Endothelial cell of umbilical vein (primary cell): Measurements from ENCODE around the gene TUBB3. TPM values are rescaled to one million over a fixed set of nuclear protein-coding genes. Genes with fewer than 3 reads are reported as not detected.

Source experiments
- BruUV-seq: library from RNA; stranded (reverse); fragments of 400-500 nt; replicated peaks from 2 replicates; lab custom pipeline; 2021; lab: Mats Ljungman, UMichigan
- CTCF ChIA-PET: fragments of 300-600, 350-600 bp; sonication (Branson Sonifier 250); formaldehyde crosslinking; loops from one replicate; lab custom pipeline; 2021; ENCODE audit warnings: antibody characterized with exemption, inconsistent platforms; lab: Charles Lee
- POLR2A ChIA-PET: fragments of 300-600, 350-600 bp; sonication (Branson Sonifier 250); formaldehyde crosslinking; loops from one replicate; lab custom pipeline; 2021; ENCODE audit warnings: antibody characterized with exemption, inconsistent platforms; lab: Charles Lee
- DNase-seq: peaks from one replicate; pipeline ENCODE4 v3.0.0-alpha.2; 2011; ENCODE audit warnings: low read depth, low spot score
- FAIRE-seq: peaks from 2 replicates; lab custom pipeline; 2011; peaks lifted over from hg19 to GRCh38; lab: Jason Lieb, UNC
- H2AFZ ChIP-seq: 2 replicates; pipeline ENCODE4 v1.6.0; 2012; ENCODE audit warnings: low read depth, low read length, control low read depth, inconsistent platforms
- H3K27ac ChIP-seq: 2 replicates; pipeline ENCODE4 v1.5.1; 2011; ENCODE audit warnings: low read depth, mild to moderate bottlenecking, control low read depth, low read length, moderate library complexity; ENCODE audit not compliant: insufficient read depth
- H3K27me3 ChIP-seq, 2 experiments: 2 replicates each; pipeline versions ENCODE4 v1.6.0 to v1.6.1; 2011; ENCODE audit warnings: low read length in 2 of 2, mixed read lengths in 1 of 2; ENCODE audit not compliant: control insufficient read depth in 2 of 2, insufficient read depth in 2 of 2
- H3K36me3 ChIP-seq, 2 experiments: 2 replicates in 1 of 2; 3 replicates in 1 of 2; pipeline ENCODE4 v1.5.1; 2011; ENCODE audit warnings: low read length in 2 of 2, mild to moderate bottlenecking in 1 of 2, moderate library complexity in 1 of 2; ENCODE audit not compliant: control insufficient read depth in 2 of 2, insufficient read depth in 2 of 2; ENCODE audit errors: extremely low read depth in 1 of 2
- H3K4me1 ChIP-seq: 3 replicates; pipeline ENCODE4 v1.5.1; 2011; ENCODE audit warnings: mild to moderate bottlenecking, low read length; ENCODE audit not compliant: control insufficient read depth, insufficient read depth; ENCODE audit errors: extremely low read depth
- H3K4me2 ChIP-seq: 2 replicates; pipeline ENCODE4 v1.6.1; 2011; ENCODE audit warnings: low read length, control low read depth, mixed read lengths; ENCODE audit not compliant: insufficient read depth
- H3K4me3 ChIP-seq, 3 experiments: fragments of 200-600 bp in 1 of 3; sonication (generic), shearing (Covaris generic) in 1 of 3; replicated peaks in 1 of 3; 2 replicates each; pipeline ENCODE4 v1.5.1; 2011 to 2016; ENCODE audit warnings: control low read depth in 3 of 3, low read length in 3 of 3, mild to moderate bottlenecking in 2 of 3, inconsistent platforms in 1 of 3, low read depth in 1 of 3, moderate library complexity in 1 of 3; ENCODE audit not compliant: insufficient read depth in 1 of 3
- H3K79me2 ChIP-seq: 2 replicates; pipeline ENCODE4 v1.6.0; 2012; ENCODE audit warnings: low read length, inconsistent platforms; ENCODE audit not compliant: control insufficient read depth, insufficient read depth
- H3K9ac ChIP-seq: replicated peaks from 2 replicates; pipeline ENCODE3; 2011; ENCODE audit warnings: low read length, control low read depth; ENCODE audit not compliant: insufficient read depth; ENCODE audit errors: extremely low read depth
- H3K9me1 ChIP-seq: replicated peaks from 3 replicates; pipeline ENCODE4 v1.6.0; 2011; ENCODE audit warnings: mild to moderate bottlenecking, low read length; ENCODE audit not compliant: control insufficient read depth, insufficient read depth; ENCODE audit errors: extremely low read depth
- H3K9me3 ChIP-seq: replicated peaks from 2 replicates; pipeline ENCODE4 v1.5.1; 2012; ENCODE audit warnings: low read length, inconsistent platforms; ENCODE audit not compliant: control insufficient read depth, insufficient read depth
- H4K20me1 ChIP-seq: replicated peaks from 2 replicates; pipeline ENCODE3; 2011; ENCODE audit warnings: mild to moderate bottlenecking, low read length; ENCODE audit not compliant: control insufficient read depth, insufficient read depth; ENCODE audit errors: extremely low read depth
- CTCF ChIP-seq, 2 donors: IDR thresholded peaks; 1 replicate in 1 of 2; 2 replicates in 1 of 2; pipeline ENCODE4 v1.5.1; 2011; ENCODE audit warnings: low read length in 2 of 2, mild to moderate bottlenecking in 2 of 2, moderate library complexity in 2 of 2, control low read depth in 1 of 2, inconsistent platforms in 1 of 2, low read depth in 1 of 2; ENCODE audit not compliant: insufficient read depth in 1 of 2; ENCODE audit errors: extremely low read depth in 1 of 2
- EZH2 ChIP-seq: IDR thresholded peaks from 2 replicates; pipeline ENCODE4 v1.6.1; 2012; ENCODE audit warnings: borderline replicate concordance, low read depth, mild to moderate bottlenecking, moderate library complexity, low read length, inconsistent platforms; ENCODE audit not compliant: severe bottlenecking
- FOS ChIP-seq: IDR thresholded peaks from 2 replicates; pipeline ENCODE4 v1.6.1; 2011; ENCODE audit warnings: mild to moderate bottlenecking, low read length, moderate library complexity, borderline replicate concordance; ENCODE audit not compliant: insufficient read depth
- GATA2 ChIP-seq: IDR thresholded peaks from 2 replicates; pipeline ENCODE4 v1.7.0; 2011; ENCODE audit warnings: low read depth, mild to moderate bottlenecking, moderate library complexity, mixed read lengths, low read length; ENCODE audit not compliant: insufficient read length, insufficient read depth
- JUN ChIP-seq: IDR thresholded peaks from 2 replicates; pipeline ENCODE4 v1.6.1; 2011; ENCODE audit warnings: borderline replicate concordance, low read depth; ENCODE audit not compliant: insufficient read length, insufficient read depth
- MAX ChIP-seq: IDR thresholded peaks from 2 replicates; pipeline ENCODE4 v1.6.1; 2011; ENCODE audit not compliant: insufficient read depth, insufficient read length
- MYC ChIP-seq: IDR thresholded peaks from one replicate; pipeline ENCODE4 v1.6.1; 2011; ENCODE audit warnings: mild to moderate bottlenecking, low read depth, low read length
- POLR2A ChIP-seq: IDR thresholded peaks from 2 replicates; pipeline ENCODE4 v1.6.1; 2012; ENCODE audit warnings: low read depth, mild to moderate bottlenecking, control low read depth, low read length
- POLR2AphosphoS5 ChIP-seq: IDR thresholded peaks from 2 replicates; pipeline ENCODE4 v1.6.1; 2012; ENCODE audit warnings: low read depth, mild to moderate bottlenecking, control low read depth, low read length, moderate library complexity; ENCODE audit not compliant: insufficient read depth
- dilution Hi-C: fragments of 300-500 bp; cut with MboI; formaldehyde crosslinking; loops from one replicate; pipeline ENCODE4 v1.15.0; 2019; ENCODE audit warnings: low sequenced_read_pairs; ENCODE audit not compliant: extremely low pct_ligation_motif_present
- intact Hi-C: fragments of 100-400 bp; cut with micrococcal nuclease; formaldehyde crosslinking; loops from one replicate; pipeline ENCODE4 v1.10.0; 2022
- polyA plus RNA-seq, 4 experiments: library from polyadenylated mRNA; depleted of rRNA in 3 of 4; stranded (reverse) in 3 of 4; unstranded in 1 of 4; fragments of >200 nt; gene quantifications; 2 replicates each; pipeline versions ENCODE4 v1.2.1 to v1.2.3, GENCODE V29; 2011 to 2012; ENCODE audit warnings: missing spikeins in 1 of 4
- total RNA-seq: library from RNA; stranded (reverse); gene quantifications from 2 replicates; pipeline ENCODE4 v1.2.3, GENCODE V29; 2021

TUBB3 gene
- total and polyA plus RNA-seq, 2 donors (not counting 3 experiments of a cell fraction or from before 2014, with no cell fraction given) = 170 to 215 TPM

- Histone ChIP-seq H3K4me1 (peaks cover 2% of the 10 kb centered on the region), H3K9ac (no peak overlapping the region), H3K4me2 (no peak overlapping the region), H3K27ac (no peak overlapping the region), H3K9me3 (no peaks in the 10 kb centered on the region), H3K9me1 (no peaks in the 10 kb centered on the region), H3K27me3 (no peaks in the 10 kb centered on the region), H3K79me2 (peaks cover 13% of the 10 kb centered on the region), H2AFZ (no peak overlapping the region), H3K36me3 (peaks cover 0 to 25% of the 10 kb centered on the region in 2 experiments), H4K20me1 (no peaks in the 10 kb centered on the region), H3K4me3 (no peak overlapping the region)
- no TSS peak for BruUV-seq
- dilution Hi-C loops (no loop called here), intact Hi-C loops (no loop called here)
- no peak for FAIRE-seq
- no peak for DNase-seq
- TF ChIP-seq JUN (no peak), MAX (no peak), GATA2 (no peak), MYC (no peak), POLR2AphosphoS5 (no peak), CTCF (IDR thresholded peaks at IDR 0.05; ENCODE audit: extremely low read depth in 1 of 2, insufficient read depth in 1 of 2, low read depth in 1 of 2, low read length in 2 of 2) (no peak), POLR2A (no peak), FOS (no peak), EZH2 (no peak)
- ChIA-PET CTCF (interaction anchor here (0.8 kb wide), 1 partner anchor 31 kb away, joined by 3 read pairs; the partner anchor contains the start of gene TUBB3), POLR2A (no interaction called here)
These were observed 31.3 kb downstream of the TUBB3 start for GRCh38 chr16:89954462-89954861.
